Ectodermal cell (in vitro differentiated cells): ENCODE measurements around the gene ZSCAN5A.
"Not testable (repeated sequence)": the region's sequence is repeated elsewhere in the genome, so short reads cannot be mapped to it uniquely, and the experiment has no call there.

Experiments
- H3K27ac ChIP-seq: 2 replicates; pipeline ENCODE4 v1.7.0; 2013; ENCODE audit warnings: mild to moderate bottlenecking, low read depth, low read length; ENCODE audit not compliant: insufficient read depth, poor library complexity, severe bottlenecking
- H3K27me3 ChIP-seq: 2 replicates; pipeline ENCODE4 v1.7.0; 2013; ENCODE audit warnings: mild to moderate bottlenecking, low read length; ENCODE audit not compliant: insufficient read depth, control insufficient read depth, poor library complexity, severe bottlenecking
- H3K36me3 ChIP-seq: one replicate; pipeline ENCODE4 v1.7.0; 2013; ENCODE audit warnings: low read length; ENCODE audit not compliant: control insufficient read depth, insufficient read depth
- H3K4me1 ChIP-seq: one replicate; pipeline ENCODE4 v1.7.0; 2013; ENCODE audit warnings: low read length; ENCODE audit not compliant: control insufficient read depth, insufficient read depth
- H3K4me3 ChIP-seq: 2 replicates; pipeline ENCODE4 v1.7.0; 2013; ENCODE audit warnings: low read depth, low read length, control low read depth; ENCODE audit not compliant: insufficient read depth
- H3K9me3 ChIP-seq: 2 replicates; pipeline ENCODE4 v1.7.0; 2013; ENCODE audit warnings: mild to moderate bottlenecking, low read length, moderate library complexity; ENCODE audit not compliant: control insufficient read depth
- WGBS, 2 experiments: methylation state at CpG; one replicate each; pipeline ENCODE4 v1.1.7; 2013; ENCODE audit warnings: missing lambda C conversion rate in 2 of 2; 5-methylcytosine and 5-hydroxymethylcytosine counted together

Gene ZSCAN5A

GRCh38 chr19:56191115-56191514, 123.5 kb downstream of the ZSCAN5A start:
- 79% methylated on average over 7 of the region's 7 CpGs for WGBS, 2 experiments
- Histone ChIP-seq H3K4me3 (no peak overlapping the region), H3K9me3 (no peaks in the 10 kb centered on the region), H3K36me3 (no peaks in the 10 kb centered on the region), H3K27me3 (no peaks in the 10 kb centered on the region), H3K27ac (no peak overlapping the region), H3K4me1 (no peaks in the 10 kb centered on the region)

- Histone ChIP-seq H3K36me3 (no peaks in the 10 kb centered on the region), H3K27ac (no peak overlapping the region), H3K9me3 (no peaks in the 10 kb centered on the region), H3K27me3 (no peaks in the 10 kb centered on the region), H3K4me3 (no peak overlapping the region), H3K4me1 (no peaks in the 10 kb centered on the region)
- WGBS, 2 experiments: 82 to 86% methylated on average over 17 of the region's 17 CpGs
Observed at GRCh38 chr19:56189785-56190184, 124.9 kb downstream of the ZSCAN5A start.

DNA sequence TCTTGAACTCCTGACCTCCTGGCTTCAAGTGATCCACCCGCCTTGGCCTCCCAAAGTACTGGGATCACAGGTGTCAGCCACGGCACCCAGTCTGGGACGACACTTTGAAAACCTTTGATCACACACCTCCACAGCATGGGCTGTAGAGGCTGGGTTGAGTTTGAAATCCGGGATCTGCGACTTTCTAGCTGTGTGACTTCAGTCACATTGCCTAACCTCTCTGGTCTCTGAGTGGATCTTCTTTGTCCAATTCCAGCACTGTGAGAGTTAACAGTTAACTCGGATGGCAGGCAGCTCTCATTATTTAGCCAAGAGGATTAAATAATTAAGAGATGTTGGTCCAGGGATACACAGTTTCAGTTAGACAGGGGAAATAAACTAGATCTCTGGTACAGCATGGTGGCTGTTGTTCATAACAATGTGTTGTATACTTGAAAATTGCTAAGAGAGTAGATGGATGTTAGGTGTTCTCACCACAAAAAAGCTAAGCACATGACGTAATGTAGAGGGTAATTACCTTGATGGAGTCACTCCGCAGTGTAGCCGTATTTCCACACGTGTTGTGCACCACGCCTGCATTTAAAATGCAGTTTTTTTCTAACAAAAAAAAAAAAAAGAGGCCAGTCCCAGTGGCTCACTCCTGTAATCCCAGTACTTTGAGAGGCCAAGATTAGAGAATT, 136.9 kb downstream of the ZSCAN5A start:
- Histone ChIP-seq H3K36me3 (no peaks in the 10 kb centered on the region), H3K9me3 (no peaks in the 10 kb centered on the region), H3K27ac (no peak overlapping the region), H3K27me3 (no peaks in the 10 kb centered on the region), H3K4me3 (no peak overlapping the region), H3K4me1 (peaks cover 16% of the 10 kb centered on the region)
- 75 to 80% methylated on average over 11 of the region's 11 CpGs for WGBS, 2 experiments

DNA sequence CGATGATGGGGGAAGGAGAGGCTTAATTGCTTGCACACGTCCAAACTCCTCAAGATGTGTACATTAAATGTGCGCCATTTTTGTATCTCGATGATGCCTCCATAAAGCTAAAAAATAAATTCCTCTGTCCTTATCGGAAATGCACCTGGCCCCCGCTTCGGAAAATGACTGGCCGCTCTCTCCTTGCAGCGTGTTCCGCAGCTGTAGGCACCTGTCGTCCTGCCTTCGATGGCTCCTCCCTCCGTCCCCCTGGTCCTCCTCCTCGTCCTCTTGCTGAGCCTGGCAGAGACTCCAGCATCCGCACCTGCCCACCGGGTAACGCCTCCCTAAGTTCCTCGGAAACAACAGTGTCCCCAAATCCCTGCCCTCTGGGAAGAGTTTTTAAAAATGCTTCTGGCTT, 137.8 kb downstream of the ZSCAN5A start:
- no peaks in the 10 kb centered on the region for H3K36me3 ChIP-seq
- no peak overlapping the region for H3K27ac ChIP-seq
- no peaks in the 10 kb centered on the region for H3K27me3 ChIP-seq
- 90 to 91% methylated on average over 18 of the region's 18 CpGs for WGBS, 2 experiments
- peaks cover 16% of the 10 kb centered on the region for H3K4me1 ChIP-seq
- H3K4me3 ChIP-seq: no peak overlapping the region
- no peaks in the 10 kb centered on the region for H3K9me3 ChIP-seq

- not testable (repeated sequence) for H3K27ac ChIP-seq, H3K4me3 ChIP-seq, H3K9me3 ChIP-seq, H3K36me3 ChIP-seq, H3K27me3 ChIP-seq
- peaks cover 16% of the 10 kb centered on the region for H3K4me1 ChIP-seq
- WGBS, 2 experiments: 77 to 86% methylated on average over 9 of the region's 11 CpGs
Observed at GRCh38 chr19:56176310-56176709, 138.3 kb downstream of the ZSCAN5A start.

GRCh38 chr19:56175861-56176307, 138.8 kb downstream of the ZSCAN5A start, which contains the start of gene GALP:
TSS of gene GALP (plus strand) at chr19:56176008. CDS start at chr19:56177109, 1,101 bp downstream.
- H3K36me3 ChIP-seq, H3K9me3 ChIP-seq, H3K4me3 ChIP-seq, H3K27me3 ChIP-seq, H3K27ac ChIP-seq: not testable (repeated sequence)
- H3K4me1 ChIP-seq: peaks cover 16% of the 10 kb centered on the region
- WGBS, 2 experiments: 39 to 44% methylated on average over 15 of the region's 15 CpGs

- Histone ChIP-seq H3K27ac (no peak overlapping the region), H3K36me3 (no peaks in the 10 kb centered on the region), H3K27me3 (no peaks in the 10 kb centered on the region), H3K4me1 (peaks cover 16% of the 10 kb centered on the region), H3K9me3 (no peaks in the 10 kb centered on the region), H3K4me3 (no peak overlapping the region)
- 81 to 83% methylated on average over 11 of the region's 11 CpGs for WGBS, 2 experiments
Observed at GRCh38 chr19:56174550-56174949, 140.1 kb downstream of the ZSCAN5A start.

- H3K36me3 ChIP-seq: no peaks in the 10 kb centered on the region
- no peak overlapping the region for H3K27ac ChIP-seq
- H3K27me3 ChIP-seq: no peaks in the 10 kb centered on the region
- H3K4me1 ChIP-seq: peaks cover 16% of the 10 kb centered on the region
- H3K4me3 ChIP-seq: no peak overlapping the region
- no peaks in the 10 kb centered on the region for H3K9me3 ChIP-seq
- 34 to 35% methylated on average over 7 to 8 of the region's 9 CpGs for WGBS, 2 experiments
Observed at GRCh38 chr19:56174086-56174485, 140.6 kb downstream of the ZSCAN5A start.
